Liver (tissue), 9 donors: Measurements from ENCODE around the gene CD164. TPM values are rescaled to one million over a fixed set of nuclear protein-coding genes. Genes with fewer than 3 reads are reported as not detected.

Experiments
- DNase-seq: peaks from one replicate; pipeline ENCODE4 v3.0.0-alpha.2; 2017; ENCODE audit warnings: low spot score
- H3K27ac ChIP-seq, 2 donors: one replicate each; pipeline ENCODE4 v1.7.0; 2013; ENCODE audit warnings: inconsistent platforms in 2 of 2, low read length in 2 of 2, control low read depth in 1 of 2, low read depth in 1 of 2, mild to moderate bottlenecking in 1 of 2
- H3K27me3 ChIP-seq, 4 donors: one replicate each; pipeline versions ENCODE4 v1.6.1 to v1.7.0; 2013; ENCODE audit warnings: low read length in 3 of 4, inconsistent platforms in 1 of 4, mild to moderate bottlenecking in 1 of 4, moderate library complexity in 1 of 4; ENCODE audit not compliant: control insufficient read depth in 4 of 4, insufficient read depth in 4 of 4
- H3K36me3 ChIP-seq, 4 donors: one replicate each; pipeline versions ENCODE4 v1.6.1 to v1.7.0; 2013; ENCODE audit warnings: low read length in 3 of 4, mild to moderate bottlenecking in 3 of 4, low read depth in 1 of 4, moderate library complexity in 1 of 4; ENCODE audit not compliant: control insufficient read depth in 4 of 4, insufficient read depth in 3 of 4
- H3K4me1 ChIP-seq, 4 donors: one replicate each; pipeline versions ENCODE4 v1.6.1 to v1.7.0; 2013; ENCODE audit warnings: low read length in 3 of 4, mild to moderate bottlenecking in 3 of 4, moderate library complexity in 1 of 4; ENCODE audit not compliant: control insufficient read depth in 4 of 4, insufficient read depth in 4 of 4
- H3K4me3 ChIP-seq, 3 donors: one replicate each; pipeline versions ENCODE4 v1.6.1 to v1.7.0; 2013; ENCODE audit warnings: low read length in 3 of 3, control low read depth in 1 of 3, low read depth in 1 of 3, mild to moderate bottlenecking in 1 of 3
- H3K9ac ChIP-seq, 2 donors: one replicate each; pipeline ENCODE4 v1.7.0; 2013; ENCODE audit warnings: low read length in 2 of 2, mild to moderate bottlenecking in 2 of 2, moderate library complexity in 2 of 2, control low read depth in 1 of 2, low read depth in 1 of 2
- H3K9me3 ChIP-seq, 4 donors: one replicate each; pipeline versions ENCODE4 v1.6.1 to v1.7.0; 2013; ENCODE audit warnings: low read length in 3 of 4; ENCODE audit not compliant: control insufficient read depth in 4 of 4
- ATF3 ChIP-seq: IDR thresholded peaks from 2 replicates; pipeline ENCODE4 v1.6.1; 2016; ENCODE audit warnings: antibody characterized with exemption
- CTCF ChIP-seq: fragments of 150-350 bp; IDR thresholded peaks from 2 replicates; pipeline ENCODE4 v1.5.1; 2017; ENCODE audit warnings: improper control_type of control experiment, low read depth, low read length; ENCODE audit not compliant: missing input control
- EGR1 ChIP-seq, 2 donors: IDR thresholded peaks; 2 replicates each; pipeline ENCODE4 v1.6.1; 2016 to 2018; ENCODE audit warnings: antibody characterized with exemption in 2 of 2, low read depth in 2 of 2
- FOXA1 ChIP-seq: IDR thresholded peaks from 2 replicates; pipeline ENCODE4 v1.6.1; 2016; ENCODE audit warnings: antibody characterized with exemption
- FOXA2 ChIP-seq: IDR thresholded peaks from 2 replicates; pipeline ENCODE4 v1.6.1; 2016; ENCODE audit warnings: antibody characterized with exemption
- GABPA ChIP-seq, 2 donors: IDR thresholded peaks in 1 of 2; conservative IDR thresholded peaks in 1 of 2; 2 replicates each; pipeline ENCODE4 v1.6.1; 2016; ENCODE audit warnings: antibody characterized with exemption in 2 of 2, mild to moderate bottlenecking in 1 of 2, moderate library complexity in 1 of 2
- HNF4A ChIP-seq, 2 donors: conservative IDR thresholded peaks; 2 replicates each; pipeline ENCODE4 v1.6.1; 2016; ENCODE audit warnings: antibody characterized with exemption in 2 of 2, mild to moderate bottlenecking in 2 of 2
- HNF4G ChIP-seq: IDR thresholded peaks from 2 replicates; pipeline ENCODE4 v1.6.1; 2016; ENCODE audit warnings: antibody characterized with exemption
- JUND ChIP-seq, 2 donors: IDR thresholded peaks; 2 replicates each; pipeline ENCODE4 v1.6.1; 2016; ENCODE audit warnings: antibody characterized with exemption in 2 of 2
- MAX ChIP-seq: IDR thresholded peaks from 2 replicates; pipeline ENCODE4 v1.6.1; 2016; ENCODE audit warnings: antibody characterized with exemption
- NR2F2 ChIP-seq: IDR thresholded peaks from 2 replicates; pipeline ENCODE4 v1.6.1; 2016; ENCODE audit warnings: antibody characterized with exemption
- RAD21 ChIP-seq, 2 donors: IDR thresholded peaks; 2 replicates each; pipeline ENCODE4 v1.6.1; 2016; ENCODE audit warnings: antibody characterized with exemption in 2 of 2, mild to moderate bottlenecking in 2 of 2
- REST ChIP-seq: IDR thresholded peaks from 2 replicates; pipeline ENCODE4 v1.6.1; 2016; ENCODE audit warnings: antibody characterized with exemption, mild to moderate bottlenecking
- RXRA ChIP-seq, 2 donors: IDR thresholded peaks; 2 replicates each; pipeline ENCODE4 v1.6.1; 2017 to 2018; ENCODE audit warnings: antibody characterized with exemption in 2 of 2, mild to moderate bottlenecking in 1 of 2
- SP1 ChIP-seq: IDR thresholded peaks from 2 replicates; pipeline ENCODE4 v1.6.1; 2018; ENCODE audit warnings: antibody characterized with exemption, mild to moderate bottlenecking
- TAF1 ChIP-seq: conservative IDR thresholded peaks from 2 replicates; pipeline ENCODE4 v1.6.1; 2016; ENCODE audit warnings: antibody characterized with exemption, mild to moderate bottlenecking
- YY1 ChIP-seq: IDR thresholded peaks from 2 replicates; pipeline ENCODE4 v1.6.1; 2016; ENCODE audit warnings: antibody characterized with exemption, mild to moderate bottlenecking
- ZBTB33 ChIP-seq: IDR thresholded peaks from 2 replicates; pipeline ENCODE4 v1.6.1; 2016; ENCODE audit warnings: antibody characterized with exemption
- WGBS: extraction: QIAGEN DNeasy Blood & Tissue Kit; methylation state at CpG from one replicate; pipeline ENCODE4 v1.1.7; 2013; 5-methylcytosine and 5-hydroxymethylcytosine counted together
- polyA plus RNA-seq, 2 donors: library from polyadenylated mRNA; stranded (reverse) in 1 of 2; unstranded in 1 of 2; fragments of 200-250 nt in 1 of 2; fragments of >200 nt in 1 of 2; fragmentation: Nextera tagmentation in 1 of 2; extraction: Ambion mirVana in 1 of 2; gene quantifications; one replicate each; pipeline versions ENCODE4 v1.2.1 to v1.2.3, GENCODE V29; 2013 to 2015
- total RNA-seq, 2 donors: library from RNA; depleted of rRNA; stranded (reverse); fragments of >200 nt; gene quantifications; one replicate each; pipeline ENCODE4 v1.2.3, GENCODE V29; 2014
- donor health status: healthy.
- donor health status: healthy.
- donor health status: healthy.
- donor health status: healthy.
- donor health status: healthy.

The CD164 gene
- total and polyA plus RNA-seq, 4 donors = 84.5 to 218 (median 132) TPM

- H3K4me3 ChIP-seq = no peak overlapping the region
- H3K9me3 ChIP-seq = no peaks in the 10 kb centered on the region
- no peaks in the 10 kb centered on the region for H3K27me3 ChIP-seq
- H3K27ac ChIP-seq = no peak overlapping the region
- H3K36me3 ChIP-seq = no peaks in the 10 kb centered on the region
- WGBS = 85% methylated on average over 2 of the region's 2 CpGs
- H3K9ac ChIP-seq = no peak overlapping the region
- TF ChIP-seq RAD21 (IDR thresholded peaks at IDR 0.05) (no peak), CTCF (no peak), JUND (IDR thresholded peaks at IDR 0.05) (no peak), FOXA2 (no peak), ZBTB33 (no peak), EGR1 (IDR thresholded peaks at IDR 0.05; ENCODE audit: low read depth in 2 of 2) (no peak), NR2F2 (no peak), ATF3 (no peak), SP1 (no peak), RXRA (IDR thresholded peaks at IDR 0.05) (no peak), REST (no peak), MAX (no peak), FOXA1 (no peak), HNF4A (conservative IDR thresholded peaks at IDR 0.05) (no peak), GABPA (IDR thresholded peaks at IDR 0.05 in 1 of 2, conservative IDR thresholded peaks at IDR 0.05 in 1 of 2) (no peak), YY1 (no peak), HNF4G (no peak), TAF1 (no peak)
- no peak for DNase-seq
- no peaks in the 10 kb centered on the region for H3K4me1 ChIP-seq
Observed at GRCh38 chr6:109330263-109330662, 52.0 kb downstream of the CD164 start.

- 64% methylated on average over 4 of the region's 4 CpGs for WGBS
- H3K27ac ChIP-seq = no peak overlapping the region
- no peak for TF ChIP-seq CTCF
- no peak for TF ChIP-seq EGR1 (IDR thresholded peaks at IDR 0.05; ENCODE audit: low read depth in 2 of 2)
- TF ChIP-seq GABPA (IDR thresholded peaks at IDR 0.05 in 1 of 2, conservative IDR thresholded peaks at IDR 0.05 in 1 of 2) = no peak
- TF ChIP-seq MAX = no peak
- no peak for TF ChIP-seq REST
Observed at GRCh38 chr6:109328629-109329028, 53.6 kb downstream of the CD164 start.

More at GRCh38 chr6:109328629-109329028, 53.6 kb downstream of the CD164 start:
- H3K4me3 ChIP-seq = no peak overlapping the region
- H3K27me3 ChIP-seq = no peaks in the 10 kb centered on the region
- H3K9me3 ChIP-seq = no peaks in the 10 kb centered on the region
- DNase-seq = no peak
- no peak overlapping the region for H3K9ac ChIP-seq
- H3K36me3 ChIP-seq = no peaks in the 10 kb centered on the region
- H3K4me1 ChIP-seq = no peaks in the 10 kb centered on the region
